Liver (tissue), 9 donors: Measurements from ENCODE around the gene GM2A. TPM values are rescaled to one million over a fixed set of nuclear protein-coding genes. Genes with fewer than 3 reads are reported as not detected.

Experiments used
- DNase-seq: peaks from one replicate; pipeline ENCODE4 v3.0.0-alpha.2; 2017; ENCODE audit warnings: low spot score
- H3K27ac ChIP-seq, 2 donors: one replicate each; pipeline ENCODE4 v1.7.0; 2013; ENCODE audit warnings: inconsistent platforms in 2 of 2, low read length in 2 of 2, control low read depth in 1 of 2, low read depth in 1 of 2, mild to moderate bottlenecking in 1 of 2
- H3K27me3 ChIP-seq, 4 donors: one replicate each; pipeline versions ENCODE4 v1.6.1 to v1.7.0; 2013; ENCODE audit warnings: low read length in 3 of 4, inconsistent platforms in 1 of 4, mild to moderate bottlenecking in 1 of 4, moderate library complexity in 1 of 4; ENCODE audit not compliant: control insufficient read depth in 4 of 4, insufficient read depth in 4 of 4
- H3K36me3 ChIP-seq, 4 donors: one replicate each; pipeline versions ENCODE4 v1.6.1 to v1.7.0; 2013; ENCODE audit warnings: low read length in 3 of 4, mild to moderate bottlenecking in 3 of 4, low read depth in 1 of 4, moderate library complexity in 1 of 4; ENCODE audit not compliant: control insufficient read depth in 4 of 4, insufficient read depth in 3 of 4
- H3K4me1 ChIP-seq, 4 donors: one replicate each; pipeline versions ENCODE4 v1.6.1 to v1.7.0; 2013; ENCODE audit warnings: low read length in 3 of 4, mild to moderate bottlenecking in 3 of 4, moderate library complexity in 1 of 4; ENCODE audit not compliant: control insufficient read depth in 4 of 4, insufficient read depth in 4 of 4
- H3K4me3 ChIP-seq, 3 donors: one replicate each; pipeline versions ENCODE4 v1.6.1 to v1.7.0; 2013; ENCODE audit warnings: low read length in 3 of 3, control low read depth in 1 of 3, low read depth in 1 of 3, mild to moderate bottlenecking in 1 of 3
- H3K9ac ChIP-seq, 2 donors: one replicate each; pipeline ENCODE4 v1.7.0; 2013; ENCODE audit warnings: low read length in 2 of 2, mild to moderate bottlenecking in 2 of 2, moderate library complexity in 2 of 2, control low read depth in 1 of 2, low read depth in 1 of 2
- H3K9me3 ChIP-seq, 4 donors: one replicate each; pipeline versions ENCODE4 v1.6.1 to v1.7.0; 2013; ENCODE audit warnings: low read length in 3 of 4; ENCODE audit not compliant: control insufficient read depth in 4 of 4
- EGR1 ChIP-seq, 2 donors: IDR thresholded peaks; 2 replicates each; pipeline ENCODE4 v1.6.1; 2016 to 2018; ENCODE audit warnings: antibody characterized with exemption in 2 of 2, low read depth in 2 of 2
- FOXA1 ChIP-seq: IDR thresholded peaks from 2 replicates; pipeline ENCODE4 v1.6.1; 2016; ENCODE audit warnings: antibody characterized with exemption
- FOXA2 ChIP-seq: IDR thresholded peaks from 2 replicates; pipeline ENCODE4 v1.6.1; 2016; ENCODE audit warnings: antibody characterized with exemption
- GABPA ChIP-seq, 2 donors: IDR thresholded peaks in 1 of 2; conservative IDR thresholded peaks in 1 of 2; 2 replicates each; pipeline ENCODE4 v1.6.1; 2016; ENCODE audit warnings: antibody characterized with exemption in 2 of 2, mild to moderate bottlenecking in 1 of 2, moderate library complexity in 1 of 2
- HNF4A ChIP-seq, 2 donors: conservative IDR thresholded peaks; 2 replicates each; pipeline ENCODE4 v1.6.1; 2016; ENCODE audit warnings: antibody characterized with exemption in 2 of 2, mild to moderate bottlenecking in 2 of 2
- HNF4G ChIP-seq: IDR thresholded peaks from 2 replicates; pipeline ENCODE4 v1.6.1; 2016; ENCODE audit warnings: antibody characterized with exemption
- JUND ChIP-seq, 2 donors: IDR thresholded peaks; 2 replicates each; pipeline ENCODE4 v1.6.1; 2016; ENCODE audit warnings: antibody characterized with exemption in 2 of 2
- NR2F2 ChIP-seq: IDR thresholded peaks from 2 replicates; pipeline ENCODE4 v1.6.1; 2016; ENCODE audit warnings: antibody characterized with exemption
- RXRA ChIP-seq, 2 donors: IDR thresholded peaks; 2 replicates each; pipeline ENCODE4 v1.6.1; 2017 to 2018; ENCODE audit warnings: antibody characterized with exemption in 2 of 2, mild to moderate bottlenecking in 1 of 2
- SP1 ChIP-seq: IDR thresholded peaks from 2 replicates; pipeline ENCODE4 v1.6.1; 2018; ENCODE audit warnings: antibody characterized with exemption, mild to moderate bottlenecking
- TAF1 ChIP-seq: conservative IDR thresholded peaks from 2 replicates; pipeline ENCODE4 v1.6.1; 2016; ENCODE audit warnings: antibody characterized with exemption, mild to moderate bottlenecking
- YY1 ChIP-seq: IDR thresholded peaks from 2 replicates; pipeline ENCODE4 v1.6.1; 2016; ENCODE audit warnings: antibody characterized with exemption, mild to moderate bottlenecking
- ZBTB33 ChIP-seq: IDR thresholded peaks from 2 replicates; pipeline ENCODE4 v1.6.1; 2016; ENCODE audit warnings: antibody characterized with exemption
- WGBS: extraction: QIAGEN DNeasy Blood & Tissue Kit; methylation state at CpG from one replicate; pipeline ENCODE4 v1.1.7; 2013; 5-methylcytosine and 5-hydroxymethylcytosine counted together
- polyA plus RNA-seq, 2 donors: library from polyadenylated mRNA; stranded (reverse) in 1 of 2; unstranded in 1 of 2; fragments of 200-250 nt in 1 of 2; fragments of >200 nt in 1 of 2; fragmentation: Nextera tagmentation in 1 of 2; extraction: Ambion mirVana in 1 of 2; gene quantifications; one replicate each; pipeline versions ENCODE4 v1.2.1 to v1.2.3, GENCODE V29; 2013 to 2015
- total RNA-seq, 2 donors: library from RNA; depleted of rRNA; stranded (reverse); fragments of >200 nt; gene quantifications; one replicate each; pipeline ENCODE4 v1.2.3, GENCODE V29; 2014
- TF ChIP-seq, protein P1 (sequence below): IDR thresholded peaks from 2 replicates; pipeline ENCODE4 v1.6.1; 2016; ENCODE audit warnings: antibody characterized with exemption
- TF ChIP-seq, protein P2 (sequence below): IDR thresholded peaks from 2 replicates; pipeline ENCODE4 v1.6.1; 2016; ENCODE audit warnings: antibody characterized with exemption
- TF ChIP-seq, protein P3 (sequence below): fragments of 150-350 bp; IDR thresholded peaks from 2 replicates; pipeline ENCODE4 v1.5.1; 2017; ENCODE audit warnings: improper control_type of control experiment, low read depth, low read length; ENCODE audit not compliant: missing input control
- TF ChIP-seq, protein P4 (sequence below): IDR thresholded peaks from 2 replicates; pipeline ENCODE4 v1.6.1; 2016; ENCODE audit warnings: antibody characterized with exemption, mild to moderate bottlenecking
- donor health status: healthy.
- donor health status: healthy.
- donor health status: healthy.
- donor health status: healthy.
- donor health status: healthy.

GM2A gene
- total and polyA plus RNA-seq, 4 donors, result 4.1 to 14.5 (median 10.6) TPM

GRCh38 chr5:151274666-151275065 lies 21.7 kb downstream of the GM2A start:
- Histone ChIP-seq H3K27ac (no peak overlapping the region), H3K27me3 (no peaks in the 10 kb centered on the region), H3K4me1 (no peaks in the 10 kb centered on the region), H3K9ac (no peak overlapping the region), H3K4me3 (no peak overlapping the region), H3K9me3 (no peaks in the 10 kb centered on the region), H3K36me3 (peaks cover 0 to 4% (median 0%) of the 10 kb centered on the region in 4 donors)
- no peak for DNase-seq
- no peak for TF ChIP-seq TAF1
- no peak for TF ChIP-seq JUND (IDR thresholded peaks at IDR 0.05)
- TF ChIP-seq, protein P1, sequence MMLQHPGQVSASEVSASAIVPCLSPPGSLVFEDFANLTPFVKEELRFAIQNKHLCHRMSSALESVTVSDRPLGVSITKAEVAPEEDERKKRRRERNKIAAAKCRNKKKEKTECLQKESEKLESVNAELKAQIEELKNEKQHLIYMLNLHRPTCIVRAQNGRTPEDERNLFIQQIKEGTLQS, result no peak
- TF ChIP-seq, protein P2, sequence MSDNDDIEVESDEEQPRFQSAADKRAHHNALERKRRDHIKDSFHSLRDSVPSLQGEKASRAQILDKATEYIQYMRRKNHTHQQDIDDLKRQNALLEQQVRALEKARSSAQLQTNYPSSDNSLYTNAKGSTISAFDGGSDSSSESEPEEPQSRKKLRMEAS, result no peak
- no peak for TF ChIP-seq HNF4G
- no peak for TF ChIP-seq RXRA (IDR thresholded peaks at IDR 0.05)
- no peak for TF ChIP-seq FOXA2
- no peak for TF ChIP-seq SP1
- no peak for TF ChIP-seq HNF4A (conservative IDR thresholded peaks at IDR 0.05)
- TF ChIP-seq GABPA (IDR thresholded peaks at IDR 0.05 in 1 of 2, conservative IDR thresholded peaks at IDR 0.05 in 1 of 2), result no peak
- TF ChIP-seq FOXA1, result no peak
- TF ChIP-seq YY1, result no peak
- TF ChIP-seq ZBTB33, result no peak
- TF ChIP-seq, protein P3, sequence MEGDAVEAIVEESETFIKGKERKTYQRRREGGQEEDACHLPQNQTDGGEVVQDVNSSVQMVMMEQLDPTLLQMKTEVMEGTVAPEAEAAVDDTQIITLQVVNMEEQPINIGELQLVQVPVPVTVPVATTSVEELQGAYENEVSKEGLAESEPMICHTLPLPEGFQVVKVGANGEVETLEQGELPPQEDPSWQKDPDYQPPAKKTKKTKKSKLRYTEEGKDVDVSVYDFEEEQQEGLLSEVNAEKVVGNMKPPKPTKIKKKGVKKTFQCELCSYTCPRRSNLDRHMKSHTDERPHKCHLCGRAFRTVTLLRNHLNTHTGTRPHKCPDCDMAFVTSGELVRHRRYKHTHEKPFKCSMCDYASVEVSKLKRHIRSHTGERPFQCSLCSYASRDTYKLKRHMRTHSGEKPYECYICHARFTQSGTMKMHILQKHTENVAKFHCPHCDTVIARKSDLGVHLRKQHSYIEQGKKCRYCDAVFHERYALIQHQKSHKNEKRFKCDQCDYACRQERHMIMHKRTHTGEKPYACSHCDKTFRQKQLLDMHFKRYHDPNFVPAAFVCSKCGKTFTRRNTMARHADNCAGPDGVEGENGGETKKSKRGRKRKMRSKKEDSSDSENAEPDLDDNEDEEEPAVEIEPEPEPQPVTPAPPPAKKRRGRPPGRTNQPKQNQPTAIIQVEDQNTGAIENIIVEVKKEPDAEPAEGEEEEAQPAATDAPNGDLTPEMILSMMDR, result no peak

- H3K27ac ChIP-seq, result no peak overlapping the region
- no peak overlapping the region for H3K4me3 ChIP-seq
- no peak overlapping the region for H3K9ac ChIP-seq
- no peaks in the 10 kb centered on the region for H3K36me3 ChIP-seq
- no peaks in the 10 kb centered on the region for H3K4me1 ChIP-seq
- DNase-seq, result no peak
- 93% methylated on average over 2 of the region's 2 CpGs for WGBS
- no peaks in the 10 kb centered on the region for H3K27me3 ChIP-seq
- no peaks in the 10 kb centered on the region for H3K9me3 ChIP-seq
- no peak for TF ChIP-seq GABPA (IDR thresholded peaks at IDR 0.05 in 1 of 2, conservative IDR thresholded peaks at IDR 0.05 in 1 of 2)
- TF ChIP-seq NR2F2, result no peak
- TF ChIP-seq FOXA1, result no peak
- TF ChIP-seq, protein P2, result no peak
- no peak for TF ChIP-seq ZBTB33
- TF ChIP-seq, protein P4, sequence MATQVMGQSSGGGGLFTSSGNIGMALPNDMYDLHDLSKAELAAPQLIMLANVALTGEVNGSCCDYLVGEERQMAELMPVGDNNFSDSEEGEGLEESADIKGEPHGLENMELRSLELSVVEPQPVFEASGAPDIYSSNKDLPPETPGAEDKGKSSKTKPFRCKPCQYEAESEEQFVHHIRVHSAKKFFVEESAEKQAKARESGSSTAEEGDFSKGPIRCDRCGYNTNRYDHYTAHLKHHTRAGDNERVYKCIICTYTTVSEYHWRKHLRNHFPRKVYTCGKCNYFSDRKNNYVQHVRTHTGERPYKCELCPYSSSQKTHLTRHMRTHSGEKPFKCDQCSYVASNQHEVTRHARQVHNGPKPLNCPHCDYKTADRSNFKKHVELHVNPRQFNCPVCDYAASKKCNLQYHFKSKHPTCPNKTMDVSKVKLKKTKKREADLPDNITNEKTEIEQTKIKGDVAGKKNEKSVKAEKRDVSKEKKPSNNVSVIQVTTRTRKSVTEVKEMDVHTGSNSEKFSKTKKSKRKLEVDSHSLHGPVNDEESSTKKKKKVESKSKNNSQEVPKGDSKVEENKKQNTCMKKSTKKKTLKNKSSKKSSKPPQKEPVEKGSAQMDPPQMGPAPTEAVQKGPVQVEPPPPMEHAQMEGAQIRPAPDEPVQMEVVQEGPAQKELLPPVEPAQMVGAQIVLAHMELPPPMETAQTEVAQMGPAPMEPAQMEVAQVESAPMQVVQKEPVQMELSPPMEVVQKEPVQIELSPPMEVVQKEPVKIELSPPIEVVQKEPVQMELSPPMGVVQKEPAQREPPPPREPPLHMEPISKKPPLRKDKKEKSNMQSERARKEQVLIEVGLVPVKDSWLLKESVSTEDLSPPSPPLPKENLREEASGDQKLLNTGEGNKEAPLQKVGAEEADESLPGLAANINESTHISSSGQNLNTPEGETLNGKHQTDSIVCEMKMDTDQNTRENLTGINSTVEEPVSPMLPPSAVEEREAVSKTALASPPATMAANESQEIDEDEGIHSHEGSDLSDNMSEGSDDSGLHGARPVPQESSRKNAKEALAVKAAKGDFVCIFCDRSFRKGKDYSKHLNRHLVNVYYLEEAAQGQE, result no peak
- TF ChIP-seq EGR1 (IDR thresholded peaks at IDR 0.05; ENCODE audit: low read depth in 2 of 2), result no peak
- TF ChIP-seq JUND (IDR thresholded peaks at IDR 0.05), result no peak
- TF ChIP-seq, protein P3, result no peak
Observed at GRCh38 chr5:151275803-151276202, 22.8 kb downstream of the GM2A start.
